Astrocyte (in vitro differentiated cells and primary cell): Measurements from ENCODE around the gene RAPSN.

Experiments
- CTCF ChIP-seq: IDR thresholded peaks from 2 replicates; pipeline ENCODE4 v1.5.1; 2011; ENCODE audit warnings: low read depth, mild to moderate bottlenecking, inconsistent platforms, low read length, moderate library complexity; ENCODE audit not compliant: insufficient read depth
- EZH2 ChIP-seq: IDR thresholded peaks from 2 replicates; pipeline ENCODE4 v1.6.1; 2012; ENCODE audit warnings: mild to moderate bottlenecking, low read length, inconsistent platforms; ENCODE audit not compliant: insufficient read depth

DNA sequence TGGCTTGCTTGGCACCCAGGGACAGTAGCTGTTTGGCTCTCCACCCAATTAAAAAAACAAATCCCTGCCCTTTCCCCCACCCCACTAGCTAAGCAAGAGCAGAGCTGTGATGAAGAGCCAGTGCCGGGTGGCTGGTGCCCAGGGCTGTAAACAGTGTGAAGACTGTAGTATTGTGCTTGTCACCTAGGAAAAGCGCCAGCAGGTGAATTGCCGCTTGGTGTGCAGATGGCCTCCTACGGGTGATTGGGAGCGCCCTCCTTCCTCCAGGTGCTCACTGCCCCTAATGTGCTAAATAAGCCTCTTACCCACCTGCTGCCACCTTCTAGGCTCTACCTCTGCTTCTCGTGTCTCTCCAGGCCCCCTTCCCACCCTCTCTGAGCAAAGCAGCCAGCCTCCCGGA lies 18.4 kb upstream of the RAPSN start:
- TF ChIP-seq CTCF (no peak), EZH2 (no peak)
